Fibroblast of skin of left biceps (primary cell): Measurements from ENCODE around the gene CCDC13.

Source experiments
- DNase-seq, 2 experiments: peaks; one replicate each; pipeline ENCODE4 v3.0.0-alpha.2; 2013; ENCODE audit warnings: low read depth in 2 of 2

Gene CCDC13

GRCh38 chr3:42800251-42800650, 27.2 kb upstream of the CCDC13 start:
- no peak for DNase-seq

DNA sequence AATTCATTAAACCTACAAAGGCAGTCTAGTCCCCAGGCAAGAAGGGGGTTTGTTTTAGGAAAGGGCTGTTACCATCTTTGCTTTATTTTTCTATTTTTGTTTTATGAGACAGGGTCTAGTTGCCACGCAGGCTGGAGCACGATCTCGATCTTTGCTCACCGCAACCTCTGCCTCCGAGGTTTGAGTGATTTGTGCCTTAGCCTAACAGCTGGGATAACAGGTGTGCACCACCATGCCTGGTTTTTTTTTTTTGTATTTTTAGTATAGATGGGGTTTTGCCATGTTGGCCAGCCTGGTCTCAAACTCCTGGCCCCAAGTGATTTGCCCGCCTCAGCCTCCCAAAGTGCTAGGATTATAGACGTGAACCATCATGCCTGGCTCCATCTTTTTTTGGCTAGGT, 26.3 kb upstream of the CCDC13 start:
- DNase-seq, result no peak

DNA sequence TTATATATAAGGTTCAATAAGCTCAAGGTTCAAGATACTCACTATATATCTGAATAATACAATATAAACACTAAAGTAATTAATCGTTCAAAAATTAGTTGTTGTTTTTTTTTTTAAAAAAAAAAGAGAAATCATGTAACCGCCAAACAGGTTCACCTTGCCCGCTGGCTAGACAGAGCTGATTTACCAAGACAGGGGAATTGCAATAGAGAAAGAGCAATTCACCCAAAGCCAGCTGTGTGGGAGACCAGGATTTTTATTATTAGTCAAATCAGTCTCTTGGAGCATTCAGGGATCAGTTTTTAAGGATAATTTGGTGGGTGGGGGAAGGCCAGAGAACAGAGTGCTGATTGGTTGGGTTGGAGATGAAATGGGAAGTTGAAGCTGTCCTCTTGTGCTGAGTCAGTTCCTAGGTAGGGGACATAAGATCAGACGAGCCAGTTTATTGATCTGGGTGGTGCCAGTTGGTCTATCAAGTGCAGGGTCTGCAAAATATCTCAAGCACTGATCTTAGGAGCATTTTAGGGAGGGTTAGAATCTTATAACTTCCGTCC, 23.4 kb upstream of the CCDC13 start:
- no peak for DNase-seq

DNA sequence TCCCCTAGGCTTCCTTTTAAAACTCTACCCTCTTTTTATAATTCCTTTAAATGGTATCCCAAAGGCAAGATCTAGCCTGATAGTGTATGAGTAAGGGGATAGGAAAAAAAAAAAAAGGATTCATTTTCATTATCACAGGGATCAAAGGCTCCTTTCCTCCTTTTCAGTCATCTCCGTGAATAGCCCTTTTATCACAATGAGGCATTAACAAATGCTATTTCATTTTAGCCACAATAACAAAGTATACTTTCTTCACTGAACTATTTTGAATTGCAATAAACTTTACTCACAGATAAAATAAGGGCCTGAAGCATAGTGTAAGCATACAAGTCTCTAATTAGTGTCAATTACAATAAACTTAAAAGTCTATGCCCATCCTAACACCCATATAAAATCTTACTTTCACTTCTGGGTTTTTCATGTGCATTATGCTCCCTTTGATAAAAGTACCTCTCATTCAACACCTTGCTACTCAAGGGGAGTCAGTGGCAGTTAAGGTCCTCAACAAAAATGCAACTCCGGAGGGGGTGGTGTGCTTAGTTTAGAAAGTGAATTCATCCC, 22.6 kb upstream of the CCDC13 start:
- DNase-seq, result no peak

DNA sequence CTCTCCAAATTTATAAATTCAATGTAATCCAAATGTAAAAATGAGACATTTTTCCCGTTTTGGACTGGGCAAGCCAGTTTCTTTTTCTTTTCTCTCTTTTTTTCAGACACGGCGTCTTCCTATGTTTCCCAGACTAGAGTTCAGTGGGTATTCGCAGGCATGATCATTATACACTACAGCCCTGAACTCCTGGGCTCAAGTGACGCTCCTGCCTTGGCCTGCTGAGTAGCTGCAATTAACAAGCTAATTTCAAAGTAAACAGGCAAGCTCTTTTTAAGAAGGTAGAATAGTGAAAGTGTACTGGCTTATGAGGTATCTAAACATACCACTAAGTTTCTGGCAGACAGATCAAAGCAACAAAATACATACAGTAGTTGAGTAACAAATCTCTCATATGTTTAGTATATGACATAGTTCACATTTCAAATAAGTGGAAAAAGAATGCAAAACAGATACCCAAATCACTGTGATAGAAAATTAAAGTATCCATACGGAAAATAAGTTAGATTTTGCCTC, 17.7 kb upstream of the CCDC13 start:
- no peak for DNase-seq

GRCh38 chr3:42786631-42787030, 13.6 kb upstream of the CCDC13 start:
- DNase-seq, result no peak

GRCh38 chr3:42786212-42786611, 13.2 kb upstream of the CCDC13 start:
- DNase-seq, result no peak

DNA sequence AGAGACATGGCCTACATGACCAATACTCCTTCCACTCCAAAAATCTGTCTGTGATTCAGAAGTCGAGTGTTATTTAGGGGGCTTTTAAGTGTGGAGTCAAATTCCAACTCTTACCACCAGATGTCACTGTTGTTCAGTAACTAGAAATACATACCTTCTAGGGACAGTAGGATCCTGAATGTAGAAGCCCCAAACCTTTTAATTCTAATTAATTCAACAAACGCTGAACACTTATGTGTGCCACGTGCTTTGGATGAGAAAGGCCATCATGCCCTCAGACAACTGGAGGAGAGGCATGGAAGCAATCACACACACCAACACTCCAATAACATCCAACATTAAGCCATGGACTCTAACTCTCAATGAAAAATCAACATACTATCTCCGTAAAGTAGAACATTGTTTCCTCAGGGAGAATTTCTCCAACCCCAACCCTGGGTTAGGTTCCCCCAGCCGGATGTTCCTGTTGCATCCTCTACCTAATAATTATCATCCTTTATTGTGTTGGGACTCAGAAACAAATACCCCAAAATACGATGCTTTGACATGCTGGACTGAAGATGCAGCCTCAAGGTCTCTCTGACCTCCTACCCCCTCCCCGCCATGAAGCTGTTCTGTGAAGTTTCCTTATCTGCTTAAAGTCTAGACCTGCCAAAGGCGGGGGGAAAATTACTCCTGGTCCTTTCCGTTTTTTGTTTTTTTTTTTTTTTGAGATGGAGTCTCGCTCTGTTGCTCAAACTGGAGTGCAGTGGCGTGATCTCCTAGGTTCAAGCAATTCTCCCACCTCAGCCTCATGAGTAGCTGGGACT, 8.0 kb upstream of the CCDC13 start:
- DNase-seq, result peak; percentile 28 to 33

GRCh38 chr3:42780398-42780797, 7.3 kb upstream of the CCDC13 start:
- no peak for DNase-seq

DNA sequence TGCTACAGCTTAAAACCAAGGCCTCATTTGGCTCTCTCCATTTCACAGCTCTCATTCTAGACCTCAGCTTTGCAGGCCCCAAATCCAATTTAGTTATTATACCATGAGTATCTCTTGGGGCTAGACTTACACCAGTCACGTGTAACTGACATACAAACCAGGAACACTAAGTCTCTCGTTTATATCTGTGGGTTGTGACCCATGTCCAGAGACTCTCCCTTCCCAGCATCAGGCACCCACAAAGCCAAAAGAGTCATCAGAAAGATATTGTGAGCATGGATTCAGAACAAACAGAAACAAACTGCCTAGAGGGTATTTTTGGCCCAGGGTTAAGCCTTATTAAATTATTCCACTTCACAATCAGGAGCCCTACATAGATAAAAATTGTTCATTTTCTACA, 5.6 kb upstream of the CCDC13 start:
- DNase-seq, result no peak

GRCh38 chr3:42773409-42773751, 327 bp upstream of the CCDC13 start:
- DNase-seq, result no peak

GRCh38 chr3:42771271-42771670, 1.8 kb downstream of the CCDC13 start:
- DNase-seq, result no peak

- no peak for DNase-seq
These were observed 3.4 kb downstream of the CCDC13 start for GRCh38 chr3:42769477-42770131.

- DNase-seq, result no peak
These were observed 8.3 kb downstream of the CCDC13 start for GRCh38 chr3:42764561-42765295.

DNA sequence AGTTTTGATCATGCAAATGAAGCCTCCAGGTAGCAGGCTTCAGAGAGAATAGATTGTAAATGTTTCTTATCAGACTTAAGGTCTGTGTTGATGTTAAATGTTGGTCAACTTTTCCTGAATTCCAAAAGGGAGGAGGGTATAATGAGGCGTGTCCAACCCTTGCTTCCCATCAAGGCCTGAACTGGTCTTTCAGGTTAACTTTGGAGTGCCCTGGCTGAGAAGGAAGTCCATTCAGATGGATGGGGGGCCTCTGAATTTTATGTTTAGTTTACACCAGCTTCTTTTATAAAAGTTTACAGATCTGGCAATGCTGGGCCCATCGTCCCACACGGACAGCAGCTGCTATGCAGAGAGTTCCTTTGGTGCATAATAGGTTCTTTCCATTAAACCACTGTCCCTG, 8.9 kb downstream of the CCDC13 start:
- DNase-seq, result no peak

GRCh38 chr3:42763021-42763420, 10.0 kb downstream of the CCDC13 start:
- no peak for DNase-seq

DNA sequence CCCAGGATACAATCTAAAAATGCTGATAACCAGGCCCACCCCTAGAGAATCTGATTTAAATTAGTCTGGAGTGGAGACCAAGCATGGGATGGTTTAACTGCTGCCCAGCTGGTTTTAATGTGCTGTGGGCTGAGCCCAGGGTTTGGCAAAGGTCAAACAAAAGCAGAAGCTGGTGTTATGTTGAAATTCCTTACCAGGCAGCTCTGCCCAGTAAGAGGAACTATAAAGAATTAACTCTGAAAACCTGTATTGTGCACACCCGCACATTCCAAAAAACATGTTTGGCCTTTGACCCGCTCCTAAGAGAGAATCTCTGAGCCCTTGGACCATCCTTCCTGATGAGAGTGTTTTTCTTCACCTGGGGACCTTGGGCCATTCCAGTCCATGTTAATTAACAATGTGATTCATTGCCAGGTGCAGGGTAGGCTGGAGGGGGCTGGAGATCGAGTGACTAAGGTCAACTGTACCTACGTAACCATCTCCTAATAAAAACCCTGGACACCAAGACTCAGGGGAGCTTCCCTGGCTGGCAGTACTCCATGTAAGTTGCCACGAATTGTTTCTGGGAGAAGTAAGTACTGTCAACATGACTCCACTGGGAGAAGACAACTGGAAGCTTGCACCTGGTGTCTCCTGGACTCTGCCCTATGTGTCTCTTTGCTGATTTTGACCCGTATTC, 10.9 kb downstream of the CCDC13 start:
- no peak for DNase-seq

DNA sequence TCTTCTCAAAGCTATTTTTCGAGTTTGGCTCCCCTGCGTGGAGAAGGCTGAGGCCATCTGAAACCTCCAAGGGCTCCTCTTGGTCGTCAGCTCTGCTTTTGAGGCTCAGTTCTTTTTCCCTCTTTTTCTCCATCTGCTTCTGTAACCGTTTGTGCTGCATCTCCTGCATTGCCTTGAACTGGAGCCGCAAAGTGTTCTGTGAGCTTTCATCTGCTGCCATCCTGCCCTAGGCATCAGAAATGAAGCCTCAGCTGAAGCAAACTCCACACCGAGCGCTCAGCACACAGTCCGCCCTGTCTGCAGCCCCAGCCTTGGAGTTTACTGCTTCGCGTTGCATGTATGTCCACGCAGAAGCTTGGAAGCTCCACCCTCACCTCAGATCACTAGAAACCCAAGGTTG, 14.9 kb downstream of the CCDC13 start:
- DNase-seq, result no peak

DNA sequence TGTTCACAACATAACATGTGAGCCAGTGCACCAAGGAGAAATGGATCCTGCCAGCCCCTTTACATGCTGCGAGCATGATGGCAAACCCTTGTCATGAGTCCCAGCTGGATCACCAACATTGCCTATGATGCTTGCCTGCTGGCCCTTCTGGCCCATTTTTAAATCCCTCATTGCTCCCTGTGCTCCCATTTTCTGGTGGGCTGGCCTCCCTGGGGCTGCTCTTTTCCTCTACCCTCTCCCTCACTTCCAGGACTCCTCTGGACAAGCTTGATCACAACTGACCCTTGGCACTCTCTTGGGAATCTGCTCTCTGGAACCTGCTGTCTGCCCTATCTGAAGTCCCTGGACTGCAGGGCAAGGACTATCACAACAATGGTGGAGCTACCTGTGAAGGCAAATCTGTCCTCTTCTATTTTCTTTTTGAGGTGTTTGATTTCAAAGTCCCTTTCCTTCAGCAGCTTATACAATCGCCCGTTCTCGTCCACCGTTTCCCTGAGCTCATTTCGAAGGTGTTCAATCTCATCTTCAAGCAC, 16.3 kb downstream of the CCDC13 start:
- no peak for DNase-seq

DNA sequence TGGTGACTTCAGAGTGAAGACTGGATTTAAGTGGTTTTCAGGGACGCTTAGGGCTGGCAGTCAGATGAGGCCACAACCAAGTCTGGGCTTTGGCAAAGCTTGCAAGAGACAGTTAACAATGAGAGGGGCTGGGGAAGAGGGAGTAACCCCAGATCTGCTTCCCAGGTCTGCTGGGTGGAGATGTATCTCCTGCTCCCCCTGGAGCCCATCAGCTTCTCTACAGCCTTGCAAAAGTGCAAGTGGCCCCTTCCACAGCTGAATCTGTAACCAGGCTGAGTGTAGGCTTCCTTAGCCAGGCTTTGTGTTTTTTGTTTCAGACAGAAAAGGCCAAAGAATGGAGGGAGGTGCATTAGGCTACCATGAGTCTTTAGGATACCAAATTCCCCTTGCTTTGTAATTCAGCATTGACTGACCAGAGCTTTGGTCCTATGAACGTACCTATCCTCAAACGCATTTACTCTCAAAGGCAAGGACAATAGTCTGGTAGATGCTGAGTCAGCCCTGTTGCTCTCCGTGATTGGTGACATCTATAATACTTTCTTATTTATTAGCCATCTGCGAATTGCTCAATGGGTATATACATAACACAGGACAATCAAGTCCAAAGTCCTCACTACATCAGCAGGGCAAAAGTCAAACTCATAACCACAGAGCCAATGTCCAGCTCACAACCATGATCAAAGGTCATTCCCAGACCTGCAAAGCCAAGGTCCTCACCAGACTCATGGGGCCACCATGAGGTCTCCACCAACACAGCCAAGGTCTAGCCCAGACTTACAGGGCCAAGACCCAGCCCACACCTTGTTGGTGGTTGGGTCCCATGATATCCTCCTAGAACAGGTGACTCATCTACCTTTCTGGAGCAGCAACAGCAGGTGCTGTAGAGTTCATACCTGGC, 17.1 kb downstream of the CCDC13 start:
- no peak for DNase-seq
